HepG2 (cell line): Measurements from ENCODE around the gene CYP21A2. TPM values are rescaled to one million over a fixed set of nuclear protein-coding genes. Genes with fewer than 3 reads are reported as not detected.

Source experiments
- ARID4A ChIP-seq: sonication (generic); formaldehyde crosslinking; IDR thresholded peaks from 2 replicates; pipeline ENCODE4 v1.5.0; 2020; ENCODE audit warnings: mild to moderate bottlenecking, missing genetic modification reagents, borderline replicate concordance
- ATM ChIP-seq: fragments of 450-650 bp; IDR thresholded peaks from 2 replicates; pipeline ENCODE4 v1.7.1; 2017; ENCODE audit warnings: mild to moderate bottlenecking, borderline replicate concordance
- DMAP1 ChIP-seq: IDR thresholded peaks from 2 replicates; pipeline ENCODE4 v1.6.1; 2016
- DNMT3B ChIP-seq: conservative IDR thresholded peaks from 2 replicates; pipeline ENCODE4 v1.6.1; 2016; ENCODE audit warnings: missing biosample characterization, control low read depth
- KAT2B ChIP-seq: fragments of 150-350 bp; IDR thresholded peaks from 2 replicates; pipeline ENCODE4 v1.6.1; 2014; ENCODE audit warnings: low read depth, low read length, borderline replicate concordance
- KDM3A ChIP-seq: IDR thresholded peaks from 2 replicates; pipeline ENCODE4 v1.6.1; 2018; ENCODE audit warnings: low read depth, missing compliant biosample characterization
- KDM5A ChIP-seq: fragments of 200-600 bp; sonication (generic); IDR thresholded peaks from 2 replicates; pipeline ENCODE4 v1.7.0; 2018; ENCODE audit warnings: antibody characterized with exemption, mild to moderate bottlenecking, low read length, borderline replicate concordance
- SAFB2 ChIP-seq: sonication (generic); formaldehyde crosslinking; IDR thresholded peaks from 2 replicates; pipeline ENCODE4 v1.5.1; 2020; ENCODE audit warnings: missing genetic modification reagents, low read depth, mild to moderate bottlenecking, borderline replicate concordance
- SYNCRIP ChIP-seq: fragments of 200-400 bp; formaldehyde crosslinking; IDR thresholded peaks from 2 replicates; pipeline ENCODE4 v1.6.1; 2018; ENCODE audit warnings: mild to moderate bottlenecking, low read depth, low read length; ENCODE audit not compliant: insufficient read depth
- U2AF1 ChIP-seq: fragments of 200-400 bp; formaldehyde crosslinking; optimal IDR thresholded peaks from 2 replicates; pipeline ENCODE3; 2017; ENCODE audit warnings: mild to moderate bottlenecking, low read depth, low read length
- WIZ ChIP-seq: sonication (generic); formaldehyde crosslinking; IDR thresholded peaks from 2 replicates; pipeline ENCODE4 v1.5.1; 2020; ENCODE audit warnings: mild to moderate bottlenecking, missing genetic modification reagents
- ZBTB8A ChIP-seq: sonication (generic); formaldehyde crosslinking; IDR thresholded peaks from 2 replicates; pipeline ENCODE4 v1.4.0; 2020; ENCODE audit warnings: mild to moderate bottlenecking, low read depth, missing genetic modification reagents, borderline replicate concordance
- ZKSCAN8 ChIP-seq: IDR thresholded peaks from 2 replicates; pipeline ENCODE4 v1.6.1; 2016; ENCODE audit warnings: borderline replicate concordance, missing genetic modification reagents, missing compliant biosample characterization
- ZNF256 ChIP-seq: sonication (generic); formaldehyde crosslinking; conservative IDR thresholded peaks from 2 replicates; pipeline ENCODE4 v1.4.0; 2020; ENCODE audit warnings: missing genetic modification reagents
- ZNF264 ChIP-seq: sonication (generic); formaldehyde crosslinking; IDR thresholded peaks from 2 replicates; pipeline ENCODE4 v1.4.0; 2020; ENCODE audit warnings: missing genetic modification reagents
- ZNF549 ChIP-seq: sonication (generic); formaldehyde crosslinking; IDR thresholded peaks from 2 replicates; pipeline ENCODE4 v1.5.0; 2020; ENCODE audit warnings: missing genetic modification reagents
- ZNF558 ChIP-seq: sonication (generic); formaldehyde crosslinking; IDR thresholded peaks from 2 replicates; pipeline ENCODE4 v1.9.0; 2022; ENCODE audit warnings: mild to moderate bottlenecking, missing genetic modification reagents, borderline replicate concordance
- ZNF569 ChIP-seq: sonication (generic); formaldehyde crosslinking; IDR thresholded peaks from 2 replicates; pipeline ENCODE4 v1.5.0; 2020; ENCODE audit warnings: mild to moderate bottlenecking, missing genetic modification reagents, moderate library complexity, borderline replicate concordance
- ZNF572 ChIP-seq: sonication (generic); formaldehyde crosslinking; IDR thresholded peaks from 2 replicates; pipeline ENCODE4 v1.5.1; 2020; ENCODE audit warnings: mild to moderate bottlenecking, missing genetic modification reagents
- polyA plus RNA-seq, 8 experiments: library from polyadenylated mRNA; depleted of rRNA in 3 of 8; stranded (reverse) in 7 of 8; unstranded in 1 of 8; fragments of >200 nt; fragmentation: Illumina TruSeq in 4 of 8; extraction: Trizol in 4 of 8; gene quantifications; 2 replicates each; pipeline versions ENCODE4 v1.2.1 to v1.2.3, GENCODE V29; 2011 to 2016; ENCODE audit warnings: low read depth in 4 of 8, missing spikeins in 1 of 8, mixed read lengths in 1 of 8; ENCODE audit not compliant: insufficient read depth in 1 of 8
- total RNA-seq, 5 experiments: library from RNA; depleted of rRNA; stranded (reverse); fragments of >200 nt; fragmentation: Illumina TruSeq; extraction: Trizol; gene quantifications; 2 replicates each; pipeline ENCODE4 v1.2.3, GENCODE V29; 2016; ENCODE audit warnings: low read depth in 1 of 5
- TF ChIP-seq, protein P1 (sequence below): IDR thresholded peaks from 2 replicates; pipeline ENCODE4 v1.6.1; 2016; ENCODE audit warnings: low read depth, borderline replicate concordance
- TF ChIP-seq, protein P2 (sequence below): IDR thresholded peaks from 2 replicates; pipeline ENCODE4 v1.6.1; 2016; ENCODE audit warnings: missing compliant biosample characterization, missing genetic modification reagents, borderline replicate concordance
- TF ChIP-seq, protein P3 (sequence below): IDR thresholded peaks from 2 replicates; pipeline ENCODE4 v1.6.1; 2016

CYP21A2 gene
- total and polyA plus RNA-seq, 2 of the 13 experiments (the other 11 are each of a cell fraction or from before 2014, with no cell fraction given), result 1.5 to 6.3 TPM

DNA sequence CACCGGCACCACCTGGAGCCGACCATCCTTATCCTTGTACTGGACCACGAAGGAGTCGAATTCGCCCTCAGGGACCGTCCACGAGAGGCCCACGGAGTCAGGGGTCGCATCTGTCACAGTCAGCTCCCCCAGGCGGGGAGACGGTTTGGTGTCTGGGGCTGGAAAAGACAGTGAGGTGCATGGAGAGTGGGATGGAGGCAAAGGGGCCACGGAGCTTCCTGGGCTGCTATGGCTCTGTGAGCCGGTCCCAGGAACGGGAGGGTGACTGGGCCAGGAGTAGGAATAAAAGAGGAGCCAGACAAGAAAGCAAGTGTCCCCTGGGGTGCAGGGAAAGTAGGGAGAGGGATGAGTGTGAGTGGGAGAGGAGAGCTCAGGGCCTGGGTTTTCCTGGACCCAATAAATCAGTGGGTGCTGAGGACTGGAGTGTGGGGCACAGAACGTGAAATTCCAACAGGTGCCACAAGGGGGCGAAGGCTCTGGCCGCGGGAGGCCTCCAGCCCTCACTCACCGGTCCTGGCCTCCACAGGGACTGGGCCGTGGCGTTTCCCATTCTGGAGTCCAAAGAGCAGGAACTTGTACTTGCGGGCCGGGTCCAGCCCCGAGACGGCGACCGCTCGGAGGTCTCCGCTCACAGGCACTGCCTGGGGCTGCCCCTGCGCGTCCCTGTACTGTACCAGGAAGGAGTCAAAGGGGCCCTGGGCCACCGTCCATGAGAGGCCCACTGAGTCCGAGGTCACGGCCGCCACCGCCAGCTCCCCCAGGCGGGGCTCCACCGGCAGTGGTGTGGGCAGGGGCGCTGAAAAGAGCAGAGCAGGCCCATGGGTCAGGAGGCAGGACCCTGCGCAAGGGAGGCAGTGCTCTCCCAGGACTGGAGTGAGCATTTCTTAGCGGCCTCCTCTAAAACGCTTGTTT is 9.9 kb downstream of the CYP21A2 start (continued):
- TF ChIP-seq ZNF569 (CRISPR knock-in tag), result no peak
- TF ChIP-seq ZNF572 (CRISPR knock-in tag), result peak; percentile 71; the same call in 1 of the 2 replicates
- 0 out of 2 replicates have a peak, but pooled peaks have one; percentile 16 for TF ChIP-seq DNMT3B (CRISPR knock-in tag)
- no peak for TF ChIP-seq KDM5A
- peak; percentile 90; the same call in 1 of the 2 replicates for TF ChIP-seq ZNF549 (CRISPR knock-in tag)
- no peak for TF ChIP-seq SYNCRIP
- TF ChIP-seq, protein P1, sequence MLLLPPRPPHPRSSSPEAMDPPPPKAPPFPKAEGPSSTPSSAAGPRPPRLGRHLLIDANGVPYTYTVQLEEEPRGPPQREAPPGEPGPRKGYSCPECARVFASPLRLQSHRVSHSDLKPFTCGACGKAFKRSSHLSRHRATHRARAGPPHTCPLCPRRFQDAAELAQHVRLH, result peak; percentile 43; the same call in 1 of the 2 replicates
- 0 out of 2 replicates have a peak, but pooled peaks have one; percentile 39 for TF ChIP-seq ZNF558 (CRISPR knock-in tag)
- peak; percentile 32 for TF ChIP-seq WIZ (CRISPR knock-in tag)
- TF ChIP-seq DMAP1 (CRISPR knock-in tag), result peak; percentile 74; the same call in 1 of the 2 replicates
- TF ChIP-seq U2AF1, result no peak
- TF ChIP-seq, protein P2, sequence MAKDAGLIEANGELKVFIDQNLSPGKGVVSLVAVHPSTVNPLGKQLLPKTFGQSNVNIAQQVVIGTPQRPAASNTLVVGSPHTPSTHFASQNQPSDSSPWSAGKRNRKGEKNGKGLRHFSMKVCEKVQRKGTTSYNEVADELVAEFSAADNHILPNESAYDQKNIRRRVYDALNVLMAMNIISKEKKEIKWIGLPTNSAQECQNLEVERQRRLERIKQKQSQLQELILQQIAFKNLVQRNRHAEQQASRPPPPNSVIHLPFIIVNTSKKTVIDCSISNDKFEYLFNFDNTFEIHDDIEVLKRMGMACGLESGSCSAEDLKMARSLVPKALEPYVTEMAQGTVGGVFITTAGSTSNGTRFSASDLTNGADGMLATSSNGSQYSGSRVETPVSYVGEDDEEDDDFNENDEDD (CRISPR knock-in tag), result no peak
- TF ChIP-seq KDM3A, result peak; percentile 95
- TF ChIP-seq, protein P3, sequence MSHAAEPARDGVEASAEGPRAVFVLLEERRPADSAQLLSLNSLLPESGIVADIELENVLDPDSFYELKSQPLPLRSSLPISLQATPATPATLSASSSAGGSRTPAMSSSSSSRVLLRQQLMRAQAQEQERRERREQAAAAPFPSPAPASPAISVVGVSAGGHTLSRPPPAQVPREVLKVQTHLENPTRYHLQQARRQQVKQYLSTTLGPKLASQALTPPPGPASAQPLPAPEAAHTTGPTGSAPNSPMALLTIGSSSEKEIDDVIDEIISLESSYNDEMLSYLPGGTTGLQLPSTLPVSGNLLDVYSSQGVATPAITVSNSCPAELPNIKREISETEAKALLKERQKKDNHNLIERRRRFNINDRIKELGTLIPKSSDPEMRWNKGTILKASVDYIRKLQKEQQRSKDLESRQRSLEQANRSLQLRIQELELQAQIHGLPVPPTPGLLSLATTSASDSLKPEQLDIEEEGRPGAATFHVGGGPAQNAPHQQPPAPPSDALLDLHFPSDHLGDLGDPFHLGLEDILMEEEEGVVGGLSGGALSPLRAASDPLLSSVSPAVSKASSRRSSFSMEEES (CRISPR knock-in tag), result peak; percentile 60; the same call in 1 of the 2 replicates
- no peak for TF ChIP-seq KAT2B
- TF ChIP-seq ZNF264 (CRISPR knock-in tag), result peak; percentile 78
- TF ChIP-seq ARID4A (CRISPR knock-in tag), result peak; percentile 68; the same call in 1 of the 2 replicates
- peak; percentile 76; the same call in 1 of the 2 replicates for TF ChIP-seq ZNF256 (CRISPR knock-in tag)
- TF ChIP-seq ZBTB8A, result peak; percentile 56; the same call in 1 of the 2 replicates
- no peak for TF ChIP-seq ATM
- peak; percentile 78; the same call in 1 of the 2 replicates for TF ChIP-seq ZKSCAN8
- peak; percentile 53; the same call in 1 of the 2 replicates for TF ChIP-seq SAFB2
